Measurements from ENCODE around the gene ARHGAP31.
"Not testable (repeated sequence)": the region's sequence is repeated elsewhere in the genome, so short reads cannot be mapped to it uniquely, and the experiment has no call there.

Gene ARHGAP31

DNA sequence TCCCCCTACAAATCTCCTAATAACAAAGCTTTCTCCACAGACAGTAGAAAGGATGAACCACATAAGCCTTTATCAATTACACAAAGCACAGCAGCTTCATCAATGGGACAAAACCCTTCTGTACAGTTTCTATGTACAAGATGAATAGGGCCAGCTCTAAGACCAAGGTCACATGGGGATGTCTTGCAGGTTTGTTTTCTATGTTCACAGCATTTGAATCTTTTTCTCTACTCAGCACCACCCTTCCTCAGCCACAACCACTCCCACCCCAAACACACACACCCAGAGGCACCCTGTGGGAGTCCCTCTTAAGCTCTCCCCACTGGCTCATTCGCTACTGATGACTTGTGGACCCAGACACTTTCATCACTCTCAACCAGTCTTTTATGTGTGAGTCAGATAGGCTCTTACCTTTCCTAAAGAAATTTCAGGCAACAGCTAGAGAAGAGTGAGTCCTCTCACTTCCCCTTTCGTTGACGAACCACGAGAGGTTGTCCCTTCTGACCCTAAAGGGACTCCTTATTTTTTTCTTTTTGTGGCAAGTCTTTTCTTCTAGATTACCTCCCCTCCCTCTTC, 57.9 kb downstream of the ARHGAP31 start:
- DNase-seq (ENCODE audit: low spot score): no peak

- DNase-seq (ENCODE audit: low spot score): no peak
Observed at GRCh38 chr3:119352863-119353527, 58.8 kb downstream of the ARHGAP31 start.

GRCh38 chr3:119355608-119356007, 61.4 kb downstream of the ARHGAP31 start:
- DNase-seq (ENCODE audit: low spot score): not testable (repeated sequence)

- DNase-seq (ENCODE audit: low spot score): no peak
Observed at GRCh38 chr3:119356646-119357045, 62.5 kb downstream of the ARHGAP31 start.

DNA sequence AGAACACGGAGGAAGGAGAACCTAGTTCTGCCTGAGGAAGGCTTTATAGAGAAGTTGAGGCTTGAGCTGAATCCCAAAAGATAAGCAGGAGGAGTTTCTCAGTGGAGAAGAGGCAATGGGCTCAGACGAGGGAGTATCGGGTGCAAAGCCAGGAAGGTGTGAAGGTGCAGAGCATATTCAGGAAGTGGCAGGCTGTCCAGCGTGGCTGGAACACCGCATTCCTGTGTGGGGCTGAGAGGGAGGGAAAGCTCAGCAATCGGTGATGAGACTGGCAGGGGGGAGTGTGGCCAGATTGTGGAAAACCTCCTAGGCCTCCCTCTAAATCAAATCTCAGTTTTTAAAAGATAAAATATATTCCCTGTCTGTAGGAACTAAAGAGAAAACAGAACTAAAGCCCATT, 63.0 kb downstream of the ARHGAP31 start:
- no peak for DNase-seq (ENCODE audit: low spot score)

DNA sequence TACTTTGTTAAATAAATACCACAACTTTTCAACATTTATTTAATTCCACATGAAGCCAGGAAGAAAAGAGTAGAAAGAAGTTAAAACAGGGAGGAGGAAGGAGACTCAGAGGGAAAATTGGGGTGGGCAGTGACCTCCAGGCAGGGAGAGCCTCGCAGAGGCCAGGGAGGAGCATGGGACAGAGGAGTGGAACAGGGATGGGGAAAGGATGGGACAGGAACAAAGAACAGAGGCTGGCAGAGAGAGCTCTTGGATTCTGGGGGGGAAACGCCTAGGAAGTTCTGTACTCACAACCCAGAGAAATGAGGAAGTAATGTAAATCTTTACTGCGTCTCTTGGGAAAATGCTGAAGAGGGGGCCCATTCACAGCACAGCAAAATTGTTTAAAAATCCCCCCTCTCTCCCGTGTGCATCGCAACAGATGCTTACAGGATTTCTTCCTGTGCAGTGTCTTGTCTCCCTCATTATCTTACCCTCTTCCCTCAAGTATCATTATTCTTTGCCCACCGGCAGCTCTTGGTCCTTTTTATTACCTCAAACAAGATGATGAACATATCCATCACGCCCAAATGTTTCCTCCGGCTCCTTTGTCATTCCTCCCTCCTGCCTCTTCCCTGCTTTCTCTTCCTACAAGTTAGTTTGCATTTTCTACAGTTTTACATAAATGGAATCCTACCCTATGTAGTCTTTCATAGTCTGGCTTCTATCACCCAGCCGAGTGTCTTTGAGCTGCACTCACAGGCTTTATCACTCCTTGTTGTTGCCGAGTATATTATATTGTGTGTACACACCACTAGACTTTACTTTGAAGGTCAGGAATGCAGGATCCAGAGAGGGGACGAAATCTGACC, 65.5 kb downstream of the ARHGAP31 start:
- no peak for DNase-seq (ENCODE audit: low spot score)

DNA sequence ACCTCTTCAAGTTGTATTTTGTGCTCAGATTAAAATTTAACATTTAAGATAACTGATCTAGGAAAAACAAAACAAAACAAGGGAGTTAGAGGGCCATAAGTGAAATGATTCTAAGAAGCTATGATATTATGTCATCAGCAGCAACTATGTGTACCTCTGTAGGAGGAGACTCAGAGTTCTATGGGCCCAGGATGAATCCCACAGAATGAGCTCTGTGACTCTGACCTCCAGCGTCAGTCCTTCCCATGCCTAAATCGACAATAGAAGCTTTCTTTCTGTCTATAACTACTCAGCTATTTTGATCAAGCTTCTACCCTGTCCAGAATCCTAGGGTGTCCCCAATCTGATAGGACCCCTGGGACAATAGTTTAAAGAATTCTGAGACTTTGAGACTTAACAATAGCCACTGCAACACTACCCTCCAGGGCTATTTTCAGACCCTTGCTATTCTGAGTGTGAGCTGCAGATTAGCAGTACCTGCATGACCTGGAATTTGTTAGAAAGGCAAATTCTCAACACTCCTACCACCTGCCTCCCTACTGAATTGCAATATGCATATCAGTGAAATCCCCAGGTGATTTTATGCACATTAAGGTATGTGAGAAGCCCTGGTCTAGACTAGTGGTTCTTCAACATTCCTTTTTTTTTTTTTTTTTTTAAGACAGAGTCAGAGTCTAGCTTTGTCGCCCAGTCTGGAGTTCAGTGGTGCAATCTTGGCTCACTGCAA, 66.7 kb downstream of the ARHGAP31 start:
- DNase-seq (ENCODE audit: low spot score): no peak

DNA sequence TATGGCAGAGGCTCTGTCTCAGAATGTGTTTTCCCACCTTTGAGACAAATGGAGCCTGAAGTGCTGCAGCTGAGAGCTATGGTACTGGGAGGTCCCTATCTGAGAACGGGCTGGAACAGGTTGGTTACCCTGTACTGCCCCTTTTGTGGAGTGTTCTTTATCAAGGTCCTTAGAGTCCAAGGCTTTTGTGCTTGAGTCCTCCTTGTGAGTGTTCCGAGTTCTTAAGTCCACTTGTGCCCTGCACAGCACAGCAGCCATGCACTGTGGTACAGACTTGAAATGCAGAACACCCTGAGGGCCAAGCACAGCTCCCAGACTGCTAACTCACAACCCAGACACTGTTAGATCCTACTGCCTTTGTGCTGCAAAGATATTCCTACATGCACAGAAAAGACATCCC, 67.8 kb downstream of the ARHGAP31 start:
- no peak for DNase-seq (ENCODE audit: low spot score)

GRCh38 chr3:119362940-119363725, 69.0 kb downstream of the ARHGAP31 start:
- no peak for DNase-seq (ENCODE audit: low spot score)

- no peak for DNase-seq (ENCODE audit: low spot score)
Observed at GRCh38 chr3:119364401-119364800, 70.2 kb downstream of the ARHGAP31 start.

DNA sequence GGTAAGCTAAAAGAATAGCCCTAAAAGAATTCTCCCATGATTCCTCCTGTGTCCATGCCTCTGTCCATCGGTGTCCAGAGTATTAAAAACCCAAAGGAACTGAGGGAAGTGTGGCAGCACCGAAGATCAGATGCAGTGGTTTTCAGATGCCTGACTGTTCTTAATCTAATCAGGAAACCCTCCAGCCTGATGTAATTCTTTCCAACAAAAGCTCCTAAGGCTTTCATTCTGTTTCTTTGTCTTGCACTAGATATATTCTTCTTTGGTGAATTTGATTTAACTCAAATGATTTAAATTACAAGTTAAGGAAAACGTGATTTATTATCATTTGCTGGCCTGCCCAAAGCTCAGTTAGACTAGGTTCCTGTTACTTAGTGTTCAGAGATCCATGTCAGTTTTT, 71.2 kb downstream of the ARHGAP31 start:
- no peak for DNase-seq (ENCODE audit: low spot score)

DNA sequence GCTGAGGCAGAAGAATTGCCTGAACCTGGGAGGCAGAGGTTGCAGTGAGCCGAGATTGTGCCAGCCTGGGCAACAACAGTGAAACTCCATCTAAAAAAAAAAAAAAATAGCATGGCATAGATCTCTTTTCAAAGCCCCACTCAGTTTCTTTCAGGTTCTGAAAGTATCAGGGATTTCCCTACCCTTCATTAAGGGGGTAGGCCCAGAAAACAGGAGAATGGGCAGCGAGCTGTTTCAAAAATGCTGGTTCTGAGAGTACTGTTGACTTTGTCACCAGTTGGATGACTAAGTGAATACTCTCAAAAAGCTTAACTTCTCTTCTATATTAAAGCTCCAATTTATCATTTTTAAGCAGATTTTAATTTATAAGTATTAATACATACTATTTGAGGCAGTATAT, 72.8 kb downstream of the ARHGAP31 start:
- DNase-seq (ENCODE audit: low spot score): no peak

GRCh38 chr3:119368298-119368697, 74.1 kb downstream of the ARHGAP31 start:
- DNase-seq (ENCODE audit: low spot score): no peak

- DNase-seq (ENCODE audit: low spot score): not testable (repeated sequence)
Observed at GRCh38 chr3:119371786-119372185, 77.6 kb downstream of the ARHGAP31 start.

DNA sequence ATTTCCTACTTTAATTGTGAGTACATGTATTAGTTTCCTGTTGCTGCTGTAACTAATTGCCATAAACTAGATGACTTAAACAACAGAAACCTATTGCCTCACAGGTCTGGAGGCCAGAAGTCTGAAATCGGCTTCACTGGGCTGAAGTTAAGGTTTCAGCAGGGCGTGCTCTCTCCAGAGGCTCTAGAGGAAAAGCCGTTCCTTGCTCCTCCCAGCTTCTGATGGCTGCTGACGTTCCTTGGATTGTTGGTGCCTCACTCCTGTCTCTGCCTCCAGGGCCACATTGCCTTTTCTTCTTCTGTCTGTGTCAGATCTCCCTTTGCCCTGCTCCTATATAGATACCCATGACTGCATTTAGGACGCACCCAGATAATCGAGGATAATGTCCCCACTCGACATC, 80.9 kb downstream of the ARHGAP31 start:
- no peak for DNase-seq (ENCODE audit: low spot score)

GRCh38 chr3:119375510-119375909, 81.3 kb downstream of the ARHGAP31 start:
- no peak for DNase-seq (ENCODE audit: low spot score)

GRCh38 chr3:119376758-119377157, 82.6 kb downstream of the ARHGAP31 start:
- DNase-seq (ENCODE audit: low spot score): no peak

DNA sequence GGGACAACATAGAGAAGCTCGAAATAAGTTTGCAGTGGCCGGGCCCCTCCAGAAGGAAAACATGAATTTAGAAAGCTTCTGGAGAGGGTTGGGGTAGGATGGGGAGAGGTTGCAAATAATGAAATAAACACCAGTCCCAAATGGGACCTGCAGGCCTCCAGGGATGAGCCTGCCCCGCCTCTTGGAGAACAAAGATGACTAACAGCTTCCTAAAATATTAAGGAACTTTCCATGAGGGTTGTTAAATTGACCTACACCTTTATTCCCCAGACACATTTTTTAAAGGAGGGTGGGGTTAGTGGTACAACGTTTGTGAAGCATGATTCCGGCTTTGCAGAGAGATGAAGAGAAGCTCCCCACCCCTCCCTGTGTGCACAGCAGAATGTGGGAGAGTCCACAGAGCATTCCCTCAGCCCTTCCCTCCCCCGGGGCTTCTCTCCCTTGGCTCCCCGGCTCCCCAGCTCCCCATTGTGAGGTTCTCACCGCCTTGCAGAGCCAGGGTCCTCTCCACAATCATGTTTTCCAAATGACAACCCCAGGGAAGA, 84.1 kb downstream of the ARHGAP31 start:
- DNase-seq (ENCODE audit: low spot score): no peak

GRCh38 chr3:119380697-119381096, 86.5 kb downstream of the ARHGAP31 start:
- DNase-seq (ENCODE audit: low spot score): no peak

DNA sequence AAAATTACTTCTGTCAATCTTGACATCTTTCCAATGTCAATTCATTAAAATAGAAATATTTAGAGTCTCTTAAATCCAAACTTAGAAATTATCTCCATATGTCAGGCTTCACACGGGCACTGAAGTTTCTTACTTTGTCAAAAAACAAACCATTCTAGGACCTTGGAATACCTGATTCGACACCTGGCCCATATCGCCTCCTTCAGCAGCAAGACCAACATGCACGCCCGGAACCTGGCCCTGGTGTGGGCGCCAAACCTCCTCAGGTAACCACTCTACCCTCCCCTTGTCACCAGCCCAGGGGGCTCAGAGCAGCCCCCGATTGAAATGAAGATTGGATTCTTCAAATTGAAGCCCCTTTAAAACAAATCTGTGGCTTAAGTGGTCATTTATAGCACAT, 88.0 kb downstream of the ARHGAP31 start:
- DNase-seq (ENCODE audit: low spot score): no peak

DNA sequence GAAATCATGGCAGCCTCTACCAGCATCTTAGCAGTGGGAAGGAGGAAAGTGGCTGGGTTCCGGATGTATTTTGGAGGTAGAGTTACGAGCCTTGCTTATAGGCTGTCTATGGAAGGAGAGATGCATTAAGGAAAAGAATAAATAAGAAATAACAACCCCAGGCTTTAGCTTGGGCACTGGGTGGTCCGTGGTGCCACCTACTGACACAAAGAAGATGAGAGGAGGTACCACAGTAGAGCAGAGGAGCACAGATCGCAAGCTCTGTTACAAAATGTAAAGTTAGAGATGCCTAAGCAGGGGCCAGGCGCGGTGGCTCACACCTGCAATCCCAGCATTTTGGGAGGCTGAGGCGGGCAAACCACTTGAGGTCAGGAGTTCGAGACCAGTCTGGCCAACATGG, 94.4 kb downstream of the ARHGAP31 start:
- DNase-seq (ENCODE audit: low spot score): no peak

All from kidney capillary endothelial cell (primary cell).